HG02870 (cell line): Measurements from ENCODE around the gene RNASEH2B.

ENCODE experiments used
- ATAC-seq: cut with Tn5 transposase; IDR thresholded peaks from one replicate; pipeline ENCODE4 v1.9.1; 2021; ENCODE audit warnings: mild to moderate bottlenecking, moderate library complexity; ENCODE audit not compliant: unreplicated experiment

Gene RNASEH2B

DNA sequence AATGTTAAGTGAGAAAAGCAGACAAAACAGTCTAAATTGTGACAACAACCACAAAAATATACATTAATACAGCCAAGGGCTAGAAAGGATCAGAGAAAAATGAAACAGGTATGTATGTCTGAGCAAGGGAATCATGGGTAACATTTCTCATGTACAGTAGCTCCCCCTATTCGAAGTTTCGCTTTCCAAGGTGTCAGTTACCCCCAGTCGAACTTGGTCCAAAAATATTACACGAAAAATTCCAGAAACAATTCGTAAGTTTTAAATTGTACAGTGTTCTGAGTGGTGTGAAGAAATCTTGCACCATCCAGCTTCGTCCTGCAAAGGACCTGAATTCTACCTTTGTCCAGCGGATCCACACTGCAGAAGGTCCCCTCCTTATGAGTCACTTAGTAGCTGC is 1.8 kb upstream of the RNASEH2B start:
- ATAC-seq = no peak

DNA sequence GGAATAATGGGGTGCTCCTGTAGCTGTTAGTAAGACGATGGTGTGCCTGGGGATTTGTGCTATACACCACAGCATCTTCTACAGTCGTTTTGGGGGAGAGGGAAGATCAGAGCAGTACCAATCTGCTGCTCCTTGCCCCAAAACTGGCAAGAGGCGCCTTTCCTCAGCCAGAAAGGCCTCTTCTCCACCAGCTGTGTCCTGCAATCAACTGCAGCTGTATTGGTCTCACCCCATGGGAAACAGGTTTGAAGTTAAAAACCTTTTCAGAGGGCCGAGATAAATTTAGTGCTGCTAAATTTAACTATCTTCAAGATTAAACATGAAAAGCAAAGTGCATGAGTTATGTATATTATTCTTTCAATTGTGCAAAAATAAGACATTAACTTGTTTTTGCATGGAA is 1.2 kb upstream of the RNASEH2B start:
- ATAC-seq = no peak

- no peak for ATAC-seq
Observed at GRCh38 chr13:50910485-50910805, 854 bp downstream of the RNASEH2B start.

GRCh38 chr13:50911081-50911631 is 1.6 kb downstream of the RNASEH2B start:
- ATAC-seq = no peak

DNA sequence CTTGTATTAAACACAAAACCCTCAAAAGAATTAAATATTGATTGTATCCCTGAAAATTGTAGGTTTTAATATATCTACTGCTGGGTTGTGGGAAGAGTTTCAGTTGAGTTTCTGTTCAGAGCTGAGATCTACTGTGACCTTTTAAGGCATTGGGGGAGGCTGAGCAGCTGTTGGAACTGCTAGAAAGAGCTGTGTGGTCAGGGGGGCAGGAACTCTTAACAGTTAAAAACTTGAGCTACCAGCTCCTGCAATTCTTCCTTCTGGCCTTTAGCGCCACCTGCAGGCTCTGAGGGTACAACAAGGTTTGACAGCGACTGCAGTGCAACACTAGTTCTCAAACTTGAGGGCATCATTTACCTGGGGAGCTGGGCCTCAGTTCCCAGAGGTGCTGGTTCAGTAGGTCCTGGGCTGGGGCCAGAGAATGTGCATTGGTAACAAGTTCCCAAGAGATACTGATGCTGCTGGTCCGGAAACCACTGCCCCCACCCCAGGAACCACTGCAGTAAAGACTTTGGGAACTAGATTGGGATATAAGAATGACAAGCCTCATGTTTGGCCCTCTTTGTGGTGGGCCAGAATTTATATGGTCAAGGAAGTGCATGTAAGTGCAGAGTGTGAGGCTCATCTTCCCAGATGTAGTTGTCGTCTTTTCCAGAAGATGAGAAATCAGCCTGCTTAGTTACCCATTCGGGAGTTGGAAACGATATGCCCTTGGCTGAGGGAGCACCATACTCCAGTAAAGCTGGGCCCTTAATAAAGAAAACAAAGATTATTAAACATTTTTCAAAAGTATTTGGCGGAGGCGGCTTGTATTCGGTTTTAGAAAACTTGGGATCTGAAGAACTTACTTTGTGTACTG is 2.6 kb downstream of the RNASEH2B start:
- ATAC-seq = peak; percentile 44

DNA sequence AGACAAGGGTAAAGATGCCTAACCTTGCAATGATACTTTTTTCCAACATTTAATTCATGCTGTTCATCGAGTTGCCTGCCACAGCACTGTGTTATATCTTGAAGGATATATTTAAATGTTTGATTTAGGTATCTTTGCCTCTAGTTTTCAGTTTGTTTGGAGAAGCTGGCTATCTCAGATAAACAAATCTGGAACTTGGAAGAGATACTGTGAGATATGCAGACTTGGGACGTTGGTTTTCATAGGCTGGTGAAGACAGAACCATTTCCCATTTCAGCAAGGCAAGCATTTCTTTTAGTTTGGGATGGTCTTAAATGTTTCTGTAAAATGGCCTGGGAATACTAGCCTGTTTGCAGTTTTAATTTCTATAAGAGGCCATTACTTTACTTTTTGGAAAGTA is 3.3 kb downstream of the RNASEH2B start:
- ATAC-seq = no peak

- no peak for ATAC-seq
Observed at GRCh38 chr13:50914176-50914700, 4.6 kb downstream of the RNASEH2B start.

- ATAC-seq = no peak
Observed at GRCh38 chr13:50914848-50915247, 5.3 kb downstream of the RNASEH2B start.

GRCh38 chr13:50915565-50915964 is 6.0 kb downstream of the RNASEH2B start:
- no peak for ATAC-seq

DNA sequence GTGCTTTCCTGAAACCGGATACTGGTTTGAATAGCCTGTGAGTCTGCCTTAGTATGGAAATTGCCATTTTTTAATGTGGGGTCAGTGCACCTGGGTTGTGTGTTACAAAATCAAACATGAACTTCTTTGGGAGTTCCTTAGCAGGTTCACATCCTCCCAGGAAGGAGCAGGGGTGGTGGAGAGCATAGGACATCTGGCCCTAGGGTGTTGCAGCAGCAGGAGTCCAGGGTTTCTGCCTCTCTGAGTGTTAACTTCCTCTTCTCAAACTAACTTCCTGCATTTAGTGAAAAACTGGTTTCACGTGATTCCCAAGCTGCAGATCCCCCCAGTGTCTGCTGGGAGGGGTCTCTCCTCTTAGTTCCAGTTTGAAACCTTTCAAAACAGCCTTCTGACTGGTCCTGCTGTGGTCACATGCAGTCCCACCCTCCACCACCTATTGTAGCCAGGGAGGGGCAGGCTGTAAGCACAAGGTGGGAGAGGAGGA is 7.2 kb downstream of the RNASEH2B start:
- peak; percentile 31 for ATAC-seq

DNA sequence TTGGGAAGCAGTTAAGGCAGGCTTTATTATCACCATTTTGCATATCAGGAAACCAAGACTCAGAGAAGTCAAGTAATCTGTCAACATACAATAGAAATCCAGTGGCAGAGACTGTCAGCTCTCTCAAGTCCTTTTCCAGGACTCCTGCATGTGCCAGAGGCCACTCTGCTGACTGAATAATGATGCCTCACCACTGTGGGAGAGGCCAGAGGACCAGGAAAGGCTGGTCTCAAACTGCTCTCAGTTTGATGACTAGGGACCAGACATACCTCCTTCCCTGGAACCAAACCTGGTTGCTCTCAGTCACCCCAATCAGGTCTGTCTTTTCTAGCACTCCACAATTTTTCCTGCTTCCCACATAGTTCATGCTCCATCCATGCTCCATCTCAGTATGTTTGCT is 8.0 kb downstream of the RNASEH2B start:
- ATAC-seq = no peak

GRCh38 chr13:50918567-50918966 is 9.0 kb downstream of the RNASEH2B start:
- ATAC-seq = no peak

GRCh38 chr13:50919277-50919676 is 9.7 kb downstream of the RNASEH2B start:
- ATAC-seq = no peak

DNA sequence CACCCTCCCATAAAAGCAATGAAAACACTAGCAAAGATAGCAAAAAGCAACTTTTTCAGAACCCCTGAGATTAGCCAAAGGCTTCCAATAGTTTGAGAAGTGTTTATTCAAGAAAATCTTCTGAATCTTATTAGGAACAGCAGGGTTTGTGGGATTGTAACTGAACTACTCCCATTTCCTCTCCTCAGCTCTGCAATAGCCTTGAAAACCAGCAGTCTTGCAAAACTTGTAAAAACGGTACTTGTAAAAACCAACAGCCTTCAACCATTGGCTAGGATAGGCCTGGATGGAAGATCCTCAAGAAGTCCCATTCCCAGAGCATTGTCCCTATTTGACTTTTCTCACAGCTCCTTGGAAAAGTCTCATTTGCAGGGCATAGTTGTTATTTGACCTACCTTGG is 12.1 kb downstream of the RNASEH2B start:
- no peak for ATAC-seq

DNA sequence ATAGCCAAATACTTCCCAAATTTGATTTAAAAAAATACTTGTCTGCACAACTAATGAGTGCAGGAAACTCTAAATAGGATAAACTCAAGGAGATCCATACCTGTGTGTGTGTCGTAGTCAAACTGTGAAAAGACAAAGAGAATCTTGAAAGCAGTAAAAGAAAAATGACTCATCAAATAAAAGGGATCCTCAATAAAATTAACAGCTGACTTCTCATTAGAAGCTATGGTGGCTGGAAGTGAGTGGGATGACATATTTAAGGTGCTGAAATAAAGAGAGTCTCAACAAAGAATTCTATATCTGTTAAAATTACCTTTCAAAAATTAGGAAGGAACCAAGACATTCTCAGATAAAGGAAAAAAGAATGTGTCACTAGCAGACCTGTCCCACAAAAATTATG is 13.7 kb downstream of the RNASEH2B start:
- no peak for ATAC-seq

DNA sequence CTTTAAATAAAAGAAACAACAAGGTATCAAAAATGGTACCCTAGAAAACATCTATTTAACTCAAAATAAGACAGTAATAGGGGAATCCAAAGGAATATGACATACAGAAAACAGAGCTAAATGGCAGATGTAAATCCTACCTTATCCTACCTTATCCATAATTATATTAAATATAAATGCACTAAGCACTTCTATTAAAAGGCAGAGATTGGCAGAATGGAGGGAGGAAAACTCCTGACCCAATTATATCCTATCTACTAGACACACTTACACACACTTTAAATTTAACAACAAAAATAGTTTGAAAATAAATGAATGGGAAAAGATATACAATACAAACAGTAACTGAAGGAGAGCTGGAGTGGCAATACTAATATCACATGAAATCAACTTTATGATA is 14.4 kb downstream of the RNASEH2B start:
- ATAC-seq = no peak

GRCh38 chr13:50927701-50928100 is 18.1 kb downstream of the RNASEH2B start:
- no peak for ATAC-seq

GRCh38 chr13:50928102-50928501 is 18.5 kb downstream of the RNASEH2B start:
- ATAC-seq = no peak

GRCh38 chr13:50928659-50929462 is 19.3 kb downstream of the RNASEH2B start:
- no peak for ATAC-seq

GRCh38 chr13:50932091-50932490 is 22.5 kb downstream of the RNASEH2B start:
- no peak for ATAC-seq

GRCh38 chr13:50934735-50935435 is 25.3 kb downstream of the RNASEH2B start:
- no peak for ATAC-seq
